GM18499 (cell line): ENCODE data around the gene VSIG10L2.

Experiments
- ATAC-seq: cut with Tn5 transposase; IDR thresholded peaks from one replicate; pipeline ENCODE4 v1.9.1; 2021; ENCODE audit warnings: moderate number of reproducible peaks; ENCODE audit not compliant: insufficient read depth, unreplicated experiment

Gene VSIG10L2

DNA sequence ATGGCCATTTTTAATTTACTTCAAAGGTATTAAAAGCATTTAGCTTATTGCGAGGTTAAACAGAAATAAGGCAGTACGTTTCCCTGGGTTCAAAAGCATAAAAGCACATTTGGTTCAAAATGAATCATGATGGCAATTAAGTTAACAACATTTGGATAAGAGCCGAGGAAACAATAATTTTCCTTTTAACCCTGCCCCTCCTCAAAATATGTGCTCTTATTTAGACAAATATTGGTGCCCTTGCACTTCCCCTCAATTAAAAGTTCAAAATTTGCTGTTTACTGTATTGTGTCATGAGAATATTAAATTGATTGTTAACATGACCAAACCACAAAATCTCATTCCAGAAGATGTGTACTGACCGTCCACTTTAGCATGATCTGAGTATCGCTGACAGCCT is 48.7 kb downstream of the VSIG10L2 start:
- ATAC-seq, result no peak

DNA sequence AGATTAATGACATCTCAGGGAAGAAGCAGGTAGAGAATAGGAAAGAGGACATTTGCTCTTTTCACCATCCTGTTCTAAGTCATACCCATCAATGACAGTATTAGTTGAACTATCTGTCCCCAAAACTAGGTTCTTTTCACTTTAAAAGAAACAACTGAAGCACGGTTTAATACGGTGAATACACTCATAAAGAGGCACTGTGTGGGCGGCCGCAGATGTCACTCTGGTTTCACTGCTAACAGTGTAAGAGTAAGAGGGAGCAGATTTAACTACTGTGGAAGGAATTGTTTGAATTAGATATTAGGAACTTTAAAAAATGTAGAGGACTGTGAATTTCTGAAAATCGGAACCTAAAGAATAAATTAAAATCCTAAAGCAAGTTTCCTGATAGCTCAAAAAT is 49.5 kb downstream of the VSIG10L2 start:
- ATAC-seq, result peak; percentile 78

- no peak for ATAC-seq
Observed at GRCh38 chr11:125998267-125998666, 52.4 kb downstream of the VSIG10L2 start.

GRCh38 chr11:125999234-125999880 is 53.5 kb downstream of the VSIG10L2 start:
- ATAC-seq, result no peak

DNA sequence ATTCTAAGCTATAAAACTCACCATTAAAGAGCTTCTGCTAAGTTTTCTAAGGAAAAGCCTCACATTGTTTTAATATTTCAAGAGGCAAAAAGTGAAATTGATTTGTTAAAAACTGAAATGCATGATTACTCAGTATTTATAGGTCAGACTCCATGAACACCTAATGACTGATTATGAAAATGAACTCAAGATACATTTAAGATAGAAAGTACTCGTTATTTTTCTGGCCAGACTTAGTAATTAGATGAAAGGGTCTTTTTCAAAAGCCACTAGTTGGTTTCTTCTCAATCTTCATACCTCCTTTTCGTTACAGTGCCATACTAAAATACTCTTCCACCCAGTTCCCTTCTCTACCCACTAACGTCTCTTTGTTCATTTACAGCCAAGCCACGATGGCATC is 56.3 kb downstream of the VSIG10L2 start:
- no peak for ATAC-seq
